Activated CD4-positive, alpha-beta T cell treated with anti-CD3 and anti-CD28 coated beads, Interleukin-2, Interleukin-6, amounts not matched to agents 100 ng/mL and 50 ng/mL, durations not matched to agents 16 hours and 8 hours (primary cell): ENCODE data around the gene SINHCAF.
"Not testable (repeated sequence)": the region's sequence is repeated elsewhere in the genome, so short reads cannot be mapped to it uniquely, and the experiment has no call there.

Source experiments
- DNase-seq: peaks from one replicate; pipeline ENCODE4 v3.0.0-alpha.2; 2020

The SINHCAF gene

DNA sequence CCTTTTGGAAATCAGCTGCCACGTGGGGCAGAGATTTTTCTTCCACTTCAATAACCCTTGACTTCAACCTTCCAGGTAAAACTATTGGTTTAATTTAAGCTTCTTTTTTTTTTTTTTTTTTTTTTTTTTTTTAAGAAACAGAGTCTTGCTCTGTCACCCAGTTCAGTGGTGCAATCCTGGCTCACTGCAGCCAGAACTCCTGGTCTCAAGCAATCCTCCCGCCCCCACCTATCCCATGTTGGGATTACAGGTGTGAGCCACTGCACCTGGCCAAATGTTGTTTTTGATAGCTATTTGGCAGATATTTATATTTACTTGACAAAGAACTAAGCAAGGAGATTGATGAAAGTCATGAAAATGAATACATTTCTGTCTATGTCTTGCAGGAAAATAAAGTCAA lies 65.1 kb downstream of the SINHCAF start:
- DNase-seq, result no peak

DNA sequence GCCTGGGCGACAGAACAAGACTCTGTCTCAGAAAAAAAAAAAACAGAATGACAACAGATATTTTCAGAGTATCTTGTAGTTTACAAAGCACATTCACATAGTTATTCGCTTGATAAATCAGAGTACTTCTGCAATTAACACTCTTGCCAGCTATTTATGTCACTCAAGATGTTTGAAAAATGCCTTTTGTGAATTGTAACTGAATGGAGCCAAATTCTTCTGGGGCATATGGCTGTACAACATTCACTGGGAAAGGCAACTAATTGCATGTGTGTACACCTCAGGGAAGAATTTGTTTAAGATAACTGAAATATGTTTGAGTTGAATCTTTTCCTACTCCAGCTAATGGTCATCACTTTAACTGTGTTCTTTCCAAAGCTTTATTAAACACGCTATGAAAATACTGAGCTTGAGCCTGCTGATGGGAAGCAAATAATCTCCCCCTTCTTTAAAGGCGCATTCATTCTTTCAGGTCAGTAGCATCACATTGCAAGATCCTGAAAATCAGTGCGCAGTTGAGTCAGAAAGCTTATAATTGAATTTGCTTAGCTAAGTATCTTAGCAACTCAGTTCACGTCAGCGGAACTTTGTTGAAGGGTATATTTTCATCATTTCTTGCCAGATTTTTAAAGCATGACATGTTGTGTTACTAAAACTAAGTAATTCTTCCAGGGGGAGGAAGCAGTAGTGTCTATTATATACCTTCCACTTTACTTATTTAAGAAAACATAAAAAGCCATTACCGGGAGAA lies 66.6 kb downstream of the SINHCAF start:
- DNase-seq, result no peak

DNA sequence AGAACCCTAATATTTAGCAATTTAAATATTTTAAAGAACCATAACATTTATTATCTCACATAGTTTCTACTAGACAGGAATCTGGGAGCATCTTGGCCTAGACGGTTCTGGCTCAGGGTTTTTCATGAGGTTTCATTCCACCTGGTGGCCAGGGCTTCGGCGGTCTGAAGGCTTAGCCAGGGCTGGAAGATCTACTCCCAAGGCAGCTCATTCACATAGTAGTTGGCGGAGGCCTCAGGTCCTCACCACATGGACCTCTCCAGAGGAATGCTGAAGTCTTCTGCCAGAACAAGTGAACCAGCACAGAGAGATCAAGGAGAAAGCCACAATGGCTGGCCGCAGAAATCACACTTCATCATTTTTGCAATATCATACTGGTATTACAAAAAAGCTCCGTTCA lies 68.2 kb downstream of the SINHCAF start:
- no peak for DNase-seq

GRCh38 chr12:31251707-31252611 lies 74.0 kb downstream of the SINHCAF start:
- DNase-seq, result peak; percentile 2

GRCh38 chr12:31250179-31250578 lies 75.8 kb downstream of the SINHCAF start:
- DNase-seq, result no peak

- DNase-seq, result no peak
Observed at GRCh38 chr12:31249356-31249755, 76.6 kb downstream of the SINHCAF start.

DNA sequence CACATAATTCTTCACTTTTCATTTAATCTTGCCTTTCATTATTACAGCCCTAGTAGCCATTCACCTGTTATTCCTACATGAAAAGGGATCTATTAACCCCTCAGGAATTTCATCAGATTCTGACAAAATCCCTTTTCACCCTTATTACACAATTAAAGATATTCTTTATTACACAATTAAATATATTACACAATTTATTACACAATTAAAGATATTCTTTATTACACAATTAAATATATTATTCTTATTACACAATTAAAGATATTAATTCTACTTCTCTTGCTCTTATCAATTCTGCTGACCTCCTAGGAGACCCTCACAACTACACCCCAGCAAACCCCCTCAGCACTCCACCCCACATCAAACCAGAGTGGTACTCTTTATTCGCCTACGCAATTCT lies 77.1 kb downstream of the SINHCAF start:
- no peak for DNase-seq

GRCh38 chr12:31248337-31248736 lies 77.6 kb downstream of the SINHCAF start:
- no peak for DNase-seq

GRCh38 chr12:31246470-31246850 lies 79.5 kb downstream of the SINHCAF start:
- DNase-seq, result no peak

DNA sequence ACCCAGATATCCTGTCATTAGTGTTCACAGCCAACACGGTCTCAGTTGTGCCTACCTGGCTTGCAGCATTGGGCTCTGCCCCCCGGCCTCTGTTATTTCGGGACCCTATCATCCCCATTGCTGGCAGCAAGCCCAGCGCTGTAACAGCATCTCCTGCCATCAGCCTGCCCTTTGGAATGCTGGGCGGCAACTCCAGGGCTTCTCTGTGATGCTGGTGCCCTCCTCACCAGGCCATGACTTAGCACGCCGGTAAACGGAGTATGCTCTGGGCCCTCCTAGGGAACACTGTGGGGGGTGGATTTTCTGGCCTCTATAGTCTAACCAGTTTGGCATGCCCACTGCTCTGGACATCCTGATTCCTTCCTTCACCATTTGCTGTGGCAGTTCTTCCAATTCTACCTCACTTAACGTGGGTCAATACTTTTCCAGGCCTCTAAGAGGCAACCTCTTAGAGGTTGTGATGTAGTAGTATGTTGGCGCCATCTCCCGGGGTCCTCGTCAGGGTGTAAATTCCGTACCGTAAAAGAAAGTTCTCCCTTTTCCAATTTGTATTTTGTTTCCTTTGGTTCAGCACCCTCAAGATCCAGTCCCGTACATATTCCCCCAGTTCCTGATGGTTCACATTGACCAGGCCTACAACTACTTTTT lies 80.0 kb downstream of the SINHCAF start:
- no peak for DNase-seq

- DNase-seq, result not testable (repeated sequence)
Observed at GRCh38 chr12:31242418-31242817, 83.5 kb downstream of the SINHCAF start.

- peak; percentile 72 for DNase-seq
Observed at GRCh38 chr12:31238764-31239387, 87.1 kb downstream of the SINHCAF start.

DNA sequence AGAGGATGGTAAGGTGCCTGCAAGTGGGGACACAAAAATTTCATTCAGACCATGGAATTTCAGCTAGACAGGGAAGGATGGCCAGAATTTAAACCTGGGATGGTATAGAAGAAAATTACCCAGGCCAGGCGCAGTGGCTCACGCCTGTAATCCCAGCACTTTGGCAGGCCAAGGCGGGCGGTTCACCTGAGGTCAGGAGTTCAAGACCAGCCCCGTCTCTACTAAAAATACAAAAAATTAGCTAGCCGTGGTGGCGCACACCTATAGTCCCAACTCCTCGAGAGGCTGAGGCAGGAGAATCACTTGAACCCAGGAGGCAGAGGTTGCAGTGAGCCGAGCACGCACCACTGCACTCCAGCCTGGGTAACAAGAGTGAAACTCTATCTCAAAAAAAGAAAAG lies 87.6 kb downstream of the SINHCAF start:
- not testable (repeated sequence) for DNase-seq

GRCh38 chr12:31236998-31237637 lies 88.8 kb downstream of the SINHCAF start:
- no peak for DNase-seq

- DNase-seq, result no peak
Observed at GRCh38 chr12:31235868-31236395, 90.0 kb downstream of the SINHCAF start.

DNA sequence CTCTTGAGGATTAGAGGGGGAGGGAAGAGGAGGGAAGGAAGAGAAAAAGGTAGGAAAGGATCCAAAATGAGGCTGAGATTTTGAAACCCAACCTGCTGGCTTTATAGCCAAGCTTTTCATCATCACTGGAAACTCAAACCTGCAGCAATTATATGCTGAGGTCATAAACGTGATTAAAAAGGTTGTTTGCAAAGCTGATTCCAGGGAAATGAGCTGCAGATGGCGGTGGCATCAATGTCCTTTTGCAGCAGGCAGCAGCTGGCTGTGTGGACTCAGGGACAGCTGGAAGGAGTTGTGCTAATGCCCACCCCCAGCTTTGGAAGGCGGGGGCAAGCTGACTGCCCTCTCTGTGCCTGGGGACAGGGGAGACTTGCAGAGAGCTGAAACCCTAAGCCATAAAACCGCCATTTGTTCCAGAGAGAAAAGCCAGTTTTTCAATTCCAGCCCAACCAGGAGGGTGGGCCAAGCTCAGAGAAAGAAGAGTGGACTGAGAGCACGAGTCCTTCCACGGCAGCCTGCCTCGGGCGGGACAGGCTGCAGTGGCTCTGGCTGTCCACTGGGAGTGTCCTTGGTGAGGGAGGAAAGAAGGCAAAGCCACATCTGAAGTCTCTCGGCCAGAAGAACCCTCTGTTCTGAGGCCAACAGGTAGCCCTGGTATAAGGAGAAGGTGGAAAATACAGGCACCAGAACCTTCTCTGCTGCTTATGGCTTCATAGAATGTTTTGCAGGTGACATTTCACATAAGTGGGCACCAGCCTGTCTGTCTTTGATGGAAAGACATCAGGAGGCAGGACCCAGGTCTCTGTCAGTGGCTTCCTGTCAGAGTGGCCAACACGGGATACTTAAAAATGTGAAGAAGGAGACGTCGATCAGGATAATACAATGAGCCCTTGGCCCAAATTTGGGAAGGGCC lies 90.7 kb downstream of the SINHCAF start:
- DNase-seq, result no peak

- no peak for DNase-seq
Observed at GRCh38 chr12:31234053-31234840, 91.7 kb downstream of the SINHCAF start.

GRCh38 chr12:31233061-31233730 lies 92.8 kb downstream of the SINHCAF start:
- DNase-seq, result no peak

GRCh38 chr12:31232361-31232965 lies 93.5 kb downstream of the SINHCAF start:
- no peak for DNase-seq
